ENCODE results near the gene TMCO1.
"Not testable (repeated sequence)": the region's sequence is repeated elsewhere in the genome, so short reads cannot be mapped to it uniquely, and the experiment has no call there.

The TMCO1 gene

GRCh38 chr1:165688046-165688445 is 80.6 kb downstream of the TMCO1 start:
- in situ Hi-C loops (cut with MboI; ENCODE audit: low sequenced_read_pairs): no loop called here

- in situ Hi-C loops (cut with MboI; ENCODE audit: low sequenced_read_pairs): no loop called here
Measured at GRCh38 chr1:165686971-165687433, 81.7 kb downstream of the TMCO1 start.

GRCh38 chr1:165686121-165686970 is 82.3 kb downstream of the TMCO1 start:
- in situ Hi-C loops (cut with MboI; ENCODE audit: low sequenced_read_pairs): no loop called here

GRCh38 chr1:165683848-165684485 is 84.7 kb downstream of the TMCO1 start:
- in situ Hi-C loops (cut with MboI; ENCODE audit: low sequenced_read_pairs): no loop called here

GRCh38 chr1:165680773-165681172 is 87.9 kb downstream of the TMCO1 start:
- in situ Hi-C loops (cut with MboI; ENCODE audit: low sequenced_read_pairs): not testable (repeated sequence)

- in situ Hi-C loops (cut with MboI; ENCODE audit: low sequenced_read_pairs): no loop called here
Measured at GRCh38 chr1:165680303-165680702, 88.4 kb downstream of the TMCO1 start.

GRCh38 chr1:165679282-165680036 is 89.2 kb downstream of the TMCO1 start:
- in situ Hi-C loops (cut with MboI; ENCODE audit: low sequenced_read_pairs): no loop called here

- in situ Hi-C loops (cut with MboI; ENCODE audit: low sequenced_read_pairs): no loop called here
Measured at GRCh38 chr1:165678509-165678908, 90.2 kb downstream of the TMCO1 start.
